Medulla oblongata (tissue), 1 donor: ENCODE measurements around the gene ZNF276.
"Not testable (repeated sequence)": the region's sequence is repeated elsewhere in the genome, so short reads cannot be mapped to it uniquely, and the experiment has no call there.

ENCODE experiments used
- DNase-seq: peaks from one replicate; pipeline ENCODE4 v3.0.0-alpha.2; 2015; ENCODE audit errors: extremely low spot score

Gene ZNF276

GRCh38 chr16:89782489-89782888 lies 61.2 kb downstream of the ZNF276 start:
- DNase-seq, result no peak

- DNase-seq, result not testable (repeated sequence)
These were observed 62.6 kb downstream of the ZNF276 start for GRCh38 chr16:89783952-89784351.

GRCh38 chr16:89784406-89784805 lies 63.1 kb downstream of the ZNF276 start:
- no peak for DNase-seq

- no peak for DNase-seq
These were observed 64.3 kb downstream of the ZNF276 start for GRCh38 chr16:89785523-89786155.

GRCh38 chr16:89786474-89787364 lies 65.4 kb downstream of the ZNF276 start:
- peak; percentile 25 for DNase-seq

GRCh38 chr16:89787365-89787805 lies 66.0 kb downstream of the ZNF276 start:
- no peak for DNase-seq
